Sigmoid colon (tissue), 4 donors: ENCODE measurements around the gene ASIC3.

ENCODE experiments used
- EP300 ChIP-seq, 4 donors: sonication (generic); formaldehyde crosslinking; IDR thresholded peaks; one replicate each; pipeline ENCODE4 v1.6.1; 2017; ENCODE audit warnings: antibody characterized with exemption in 4 of 4
- POLR2AphosphoS5 ChIP-seq, 4 donors: sonication (generic); formaldehyde crosslinking; IDR thresholded peaks; one replicate each; pipeline ENCODE4 v1.6.1; 2017; ENCODE audit warnings: antibody characterized with exemption in 4 of 4

GRCh38 chr7:151053096-151053495 is 4.8 kb downstream of the ASIC3 start:
- TF ChIP-seq POLR2AphosphoS5 (IDR thresholded peaks at IDR 0.05): no peak
- TF ChIP-seq EP300 (IDR thresholded peaks at IDR 0.05): no peak
